ENCODE results near the gene ACLY.
"Not testable (repeated sequence)": the region's sequence is repeated elsewhere in the genome, so short reads cannot be mapped to it uniquely, and the experiment has no call there.

Gene ACLY

GRCh38 chr17:41939044-41939692 lies 20.4 kb upstream of the ACLY start:
- peak; percentile 60 for DNase-seq

GRCh38 chr17:41937970-41938954 lies 19.5 kb upstream of the ACLY start:
- no peak for DNase-seq

- no peak for DNase-seq
These were observed 16.9 kb upstream of the ACLY start for GRCh38 chr17:41935641-41936040.

GRCh38 chr17:41932816-41933389 lies 14.2 kb upstream of the ACLY start:
- no peak for DNase-seq

GRCh38 chr17:41931715-41932114 lies 13.0 kb upstream of the ACLY start:
- not testable (repeated sequence) for DNase-seq

- DNase-seq: not testable (repeated sequence)
These were observed 12.0 kb upstream of the ACLY start for GRCh38 chr17:41930833-41931156.

GRCh38 chr17:41930009-41930832 lies 11.5 kb upstream of the ACLY start, which contains the start of gene ODAD4:
Gene ODAD4 (plus strand): TSS chr17:41930617. CDS start chr17:41930724, 107 bp downstream.
- peak; percentile 95 for DNase-seq

GRCh38 chr17:41928693-41929251 lies 10.0 kb upstream of the ACLY start:
- DNase-seq: no peak

- no peak for DNase-seq
These were observed 7.3 kb upstream of the ACLY start for GRCh38 chr17:41925991-41926590.

- DNase-seq: no peak
These were observed 1.8 kb upstream of the ACLY start for GRCh38 chr17:41920580-41920955.

GRCh38 chr17:41919840-41920579 lies 1.3 kb upstream of the ACLY start:
- no peak for DNase-seq

- DNase-seq: no peak
These were observed 540 bp upstream of the ACLY start for GRCh38 chr17:41919165-41919817.

- DNase-seq: peak; percentile 47
These were observed 955 bp downstream of the ACLY start for GRCh38 chr17:41917679-41918313.

GRCh38 chr17:41917192-41917591 lies 1.6 kb downstream of the ACLY start:
- DNase-seq: no peak

GRCh38 chr17:41915566-41915965 lies 3.2 kb downstream of the ACLY start:
- no peak for DNase-seq

GRCh38 chr17:41915020-41915419 lies 3.7 kb downstream of the ACLY start:
- DNase-seq: no peak

GRCh38 chr17:41914358-41914766 lies 4.4 kb downstream of the ACLY start:
- no peak for DNase-seq

- no peak for DNase-seq
These were observed 5.0 kb downstream of the ACLY start for GRCh38 chr17:41913798-41914197.

- no peak for DNase-seq
These were observed 5.8 kb downstream of the ACLY start for GRCh38 chr17:41912925-41913324.

GRCh38 chr17:41910701-41911391 lies 7.9 kb downstream of the ACLY start:
- DNase-seq: no peak

All from DMS79 (cell line).